K562 (cell line): Measurements from ENCODE around the gene ADAT1. TPM values are rescaled to one million over a fixed set of nuclear protein-coding genes. Genes with fewer than 3 reads are reported as not detected.

ENCODE experiments used
- ARID1B ChIP-seq: fragments of 450-650 bp; IDR thresholded peaks from 2 replicates; pipeline ENCODE4 v1.6.1; 2016; ENCODE audit warnings: antibody characterized with exemption, mild to moderate bottlenecking, inconsistent platforms
- CBFA2T2 ChIP-seq: fragments of 450-650 bp; conservative IDR thresholded peaks from 2 replicates; pipeline ENCODE4 v1.6.1; 2017; ENCODE audit warnings: mild to moderate bottlenecking
- CBFA2T3 ChIP-seq: fragments of 450-650 bp; IDR thresholded peaks from 2 replicates; pipeline ENCODE4 v1.6.1; 2017
- CSDE1 ChIP-seq, 2 experiments: fragments of 450-650 bp; IDR thresholded peaks; 2 replicates each; pipeline ENCODE4 v1.6.1; 2016; ENCODE audit warnings: mild to moderate bottlenecking in 1 of 2
- ETV1 ChIP-seq: fragments of 450-650 bp; conservative IDR thresholded peaks from 2 replicates; pipeline ENCODE4 v1.6.1; 2016; ENCODE audit warnings: missing genetic modification characterization, control low read depth, low read depth, missing compliant biosample characterization
- ETV5 ChIP-seq: sonication (generic); formaldehyde crosslinking; IDR thresholded peaks from 2 replicates; pipeline ENCODE4 v1.4.0; 2020; ENCODE audit warnings: low read depth, mild to moderate bottlenecking, missing genetic modification reagents
- GABPA ChIP-seq: fragments of 200-800 bp; sonication (Bioruptor generic); conservative IDR thresholded peaks from 2 replicates; pipeline ENCODE4 v1.6.1; 2016; ENCODE audit warnings: low read depth, missing genetic modification characterization, missing compliant biosample characterization
- GTF2B ChIP-seq: IDR thresholded peaks from 2 replicates; pipeline ENCODE4 v1.6.1; 2011; ENCODE audit not compliant: insufficient read length; ENCODE audit errors: extremely low read depth
- HMGXB4 ChIP-seq: sonication (generic); formaldehyde crosslinking; IDR thresholded peaks from 2 replicates; pipeline ENCODE4 v1.8.1; 2023; ENCODE audit warnings: mild to moderate bottlenecking, missing genetic modification reagents
- L3MBTL2 ChIP-seq: fragments of 450-650 bp; IDR thresholded peaks from 2 replicates; pipeline ENCODE4 v1.6.1; 2016; ENCODE audit warnings: mild to moderate bottlenecking, moderate library complexity
- MIER1 ChIP-seq: fragments of 450-650 bp; IDR thresholded peaks from 2 replicates; pipeline ENCODE4 v1.6.1; 2016; ENCODE audit warnings: antibody characterized with exemption, mild to moderate bottlenecking, low read depth
- OTX1 ChIP-seq: fragments of 450-650 bp; formaldehyde crosslinking; IDR thresholded peaks from 2 replicates; pipeline ENCODE4 v1.4.0; 2022; ENCODE audit warnings: mild to moderate bottlenecking
- SNIP1 ChIP-seq: fragments of 450-650 bp; IDR thresholded peaks from 2 replicates; pipeline ENCODE4 v1.7.1; 2017; ENCODE audit warnings: low read depth, mild to moderate bottlenecking
- TCF3 ChIP-seq: sonication (generic); formaldehyde crosslinking; IDR thresholded peaks from 2 replicates; pipeline ENCODE4 v1.4.0; 2020; ENCODE audit warnings: mild to moderate bottlenecking, missing genetic modification reagents
- TEAD4 ChIP-seq, 2 experiments: sonication (generic) in 1 of 2; formaldehyde crosslinking in 1 of 2; IDR thresholded peaks; 2 replicates each; pipeline versions ENCODE4 v1.6.1 to v1.8.0; 2012 to 2022; ENCODE audit warnings: borderline replicate concordance in 1 of 2, inconsistent platforms in 1 of 2, low read length in 1 of 2, mild to moderate bottlenecking in 1 of 2, missing genetic modification reagents in 1 of 2
- TFE3 ChIP-seq: fragments of 450-650 bp; formaldehyde crosslinking; IDR thresholded peaks from 2 replicates; pipeline ENCODE4 v1.4.0; 2020; ENCODE audit warnings: mild to moderate bottlenecking, mixed read lengths
- ZFP91 ChIP-seq: sonication (generic); formaldehyde crosslinking; IDR thresholded peaks from 2 replicates; pipeline ENCODE4 v1.8.0; 2022; ENCODE audit warnings: mild to moderate bottlenecking, missing genetic modification reagents
- polyA plus RNA-seq, 8 experiments: library from polyadenylated mRNA; depleted of rRNA in 4 of 8; stranded (reverse) in 5 of 8; unstranded in 3 of 8; fragments of >200 nt; fragmentation: Nextera tagmentation in 2 of 8; fragmentation: Illumina TruSeq in 1 of 8; extraction: Ambion mirVana in 2 of 8; extraction: Trizol in 1 of 8; gene quantifications; 2 replicates each; pipeline versions ENCODE4 v1.2.1 to v1.2.3, GENCODE V29; 2011 to 2014; ENCODE audit warnings: inconsistent platforms in 1 of 8, missing spikeins in 1 of 8
- total RNA-seq, 7 experiments: library from RNA; depleted of rRNA in 6 of 7; stranded (reverse); fragments of >200 nt in 6 of 7; fragmentation: Illumina TruSeq in 2 of 7; extraction: Trizol in 2 of 7; gene quantifications; 2 replicates each; pipeline versions ENCODE4 v1.2.1 to v1.2.3, GENCODE V29; 2011 to 2021; ENCODE audit warnings: low replicate concordance in 1 of 7

The ADAT1 gene
- total and polyA plus RNA-seq, 9 of the 15 experiments (the other 6 are each of a cell fraction or from before 2014, with no cell fraction given) = 16.0 to 36.7 (median 28.2) TPM

DNA sequence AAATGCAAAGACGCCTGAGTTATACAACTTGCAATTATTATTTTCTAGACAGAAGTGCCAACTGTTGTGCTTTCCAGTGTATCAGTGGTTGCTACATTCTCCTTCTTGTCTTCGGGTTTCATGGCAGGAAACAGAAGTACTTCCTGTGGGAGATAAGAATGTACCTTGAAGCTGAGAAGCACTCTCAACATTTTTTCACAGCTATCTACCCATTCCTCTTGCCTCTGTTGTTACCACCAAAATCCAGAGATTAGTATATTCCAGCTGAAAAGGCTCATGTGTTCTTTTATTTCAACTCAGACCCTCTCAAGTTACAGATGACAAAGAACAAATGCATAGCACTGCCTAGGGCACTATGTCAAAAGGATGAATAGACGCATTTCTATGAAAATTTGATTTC lies 4.8 kb upstream of the ADAT1 start (continued):
- no peak for TF ChIP-seq GTF2B
- 0 out of 2 replicates have a peak, but pooled peaks have one; percentile 8 for TF ChIP-seq TEAD4 (IDR thresholded peaks at IDR 0.05; ENCODE audit: low read length)
- TF ChIP-seq TEAD4 (CRISPR knock-in tag; IDR thresholded peaks at IDR 0.05; ENCODE audit: borderline replicate concordance) = no peak
- no peak for TF ChIP-seq TFE3 (CRISPR knock-in tag)
- no peak for TF ChIP-seq L3MBTL2
- peak; percentile 59; the same call in 1 of the 2 replicates for TF ChIP-seq ETV1 (tag)
- no peak for TF ChIP-seq HMGXB4 (CRISPR knock-in tag)
- peak; percentile 63 for TF ChIP-seq CBFA2T3
- no peak for TF ChIP-seq MIER1
- peak; percentile 39 for TF ChIP-seq ARID1B
- TF ChIP-seq CSDE1 (IDR thresholded peaks at IDR 0.05) = no peak
- TF ChIP-seq ZFP91 (CRISPR knock-in tag) = no peak
- no peak for TF ChIP-seq OTX1 (CRISPR knock-in tag)
- peak; percentile 68 for TF ChIP-seq GABPA (tag)
- TF ChIP-seq ETV5 (CRISPR knock-in tag) = no peak
- TF ChIP-seq CBFA2T2 = peak; percentile 20; the same call in 1 of the 2 replicates
- no peak for TF ChIP-seq SNIP1
- TF ChIP-seq TCF3 (CRISPR knock-in tag) = 0 out of 2 replicates have a peak, but pooled peaks have one; percentile 15
